GM19438 (cell line): ENCODE data around the gene CARS1.

ENCODE experiments used
- ATAC-seq: cut with Tn5 transposase; IDR thresholded peaks from one replicate; pipeline ENCODE4 v1.9.1; 2021; ENCODE audit warnings: low read depth; ENCODE audit not compliant: unreplicated experiment

Gene CARS1

DNA sequence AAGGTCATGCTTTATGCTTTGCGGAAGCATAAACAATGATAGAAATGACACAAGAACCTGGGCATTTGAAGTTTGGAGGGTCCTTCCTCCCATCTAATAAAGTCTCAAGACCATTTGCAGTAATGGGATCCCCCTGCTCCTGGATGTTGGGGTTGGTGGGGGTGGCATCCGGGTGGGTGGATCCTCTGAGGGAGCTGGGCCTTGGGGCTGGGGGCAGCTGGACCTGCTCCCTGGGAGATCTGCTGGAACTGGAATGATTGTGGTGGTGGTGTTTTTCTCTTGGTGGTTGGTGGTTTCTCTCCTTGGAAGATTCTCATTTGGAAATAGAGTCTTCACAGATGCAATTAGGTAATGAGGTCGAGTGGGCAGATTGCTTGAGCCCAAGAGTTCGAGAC is 62.9 kb downstream of the CARS1 start:
- ATAC-seq = no peak

DNA sequence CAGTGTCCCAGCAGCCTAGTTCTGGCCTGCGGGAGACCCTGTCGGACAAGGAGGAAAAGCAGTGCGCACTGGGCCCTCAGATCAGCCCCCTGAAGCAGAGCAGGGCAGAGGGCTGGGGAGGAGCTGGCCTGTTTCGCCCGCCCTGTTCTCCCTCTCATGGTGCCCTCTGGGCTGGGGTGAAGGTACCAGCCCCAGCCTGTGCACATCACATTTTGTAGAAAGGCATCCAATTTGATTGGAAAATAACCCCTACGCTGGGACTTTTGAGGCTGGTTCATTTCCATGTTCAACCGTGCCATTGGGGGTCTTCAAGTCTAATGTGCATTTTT is 64.3 kb downstream of the CARS1 start:
- ATAC-seq = no peak

DNA sequence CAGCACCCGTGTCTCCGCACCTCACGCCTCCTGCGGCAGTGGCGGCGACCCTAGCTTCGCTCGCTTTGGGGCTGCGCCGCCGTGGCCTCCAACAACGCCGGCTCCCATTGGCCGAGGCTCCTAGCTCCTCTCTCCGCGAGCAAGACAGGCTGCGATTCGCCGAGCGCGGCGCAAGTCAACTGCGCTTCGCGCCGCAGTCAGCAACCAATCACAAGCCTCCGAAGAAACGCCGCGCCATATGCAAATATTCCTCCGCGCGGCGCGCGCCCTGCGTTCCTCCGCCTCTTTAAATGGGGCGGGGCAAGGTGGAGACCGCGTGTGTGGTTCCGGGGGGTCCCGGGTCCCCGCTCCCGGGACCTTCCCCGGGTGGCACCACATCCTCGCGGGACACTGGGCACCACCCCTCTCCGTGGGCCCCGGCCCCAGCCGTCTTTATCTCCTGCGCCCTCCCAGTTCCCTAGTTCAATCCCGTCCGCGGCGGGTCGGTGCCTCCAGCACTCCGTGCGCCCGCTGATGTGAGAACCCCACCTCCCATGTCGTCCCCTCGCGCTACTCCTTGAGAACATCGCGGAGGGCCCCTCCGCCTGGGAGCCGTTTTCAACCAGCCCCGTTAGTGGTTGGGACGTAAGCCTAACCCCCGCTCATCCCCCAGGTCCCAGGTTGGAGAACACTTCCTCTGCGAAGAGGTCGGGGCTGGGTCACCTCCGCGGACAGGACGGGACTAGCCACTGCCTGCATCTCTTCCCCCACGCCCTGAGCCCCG is 64.8 kb downstream of the CARS1 start, which contains the start of gene NAP1L4:
Gene NAP1L4, minus strand, starts transcription at position 96 of the 763 bp plus-strand sequence. CDS start 13,109 bp downstream, outside the sequence.
- peak; percentile 86 for ATAC-seq

DNA sequence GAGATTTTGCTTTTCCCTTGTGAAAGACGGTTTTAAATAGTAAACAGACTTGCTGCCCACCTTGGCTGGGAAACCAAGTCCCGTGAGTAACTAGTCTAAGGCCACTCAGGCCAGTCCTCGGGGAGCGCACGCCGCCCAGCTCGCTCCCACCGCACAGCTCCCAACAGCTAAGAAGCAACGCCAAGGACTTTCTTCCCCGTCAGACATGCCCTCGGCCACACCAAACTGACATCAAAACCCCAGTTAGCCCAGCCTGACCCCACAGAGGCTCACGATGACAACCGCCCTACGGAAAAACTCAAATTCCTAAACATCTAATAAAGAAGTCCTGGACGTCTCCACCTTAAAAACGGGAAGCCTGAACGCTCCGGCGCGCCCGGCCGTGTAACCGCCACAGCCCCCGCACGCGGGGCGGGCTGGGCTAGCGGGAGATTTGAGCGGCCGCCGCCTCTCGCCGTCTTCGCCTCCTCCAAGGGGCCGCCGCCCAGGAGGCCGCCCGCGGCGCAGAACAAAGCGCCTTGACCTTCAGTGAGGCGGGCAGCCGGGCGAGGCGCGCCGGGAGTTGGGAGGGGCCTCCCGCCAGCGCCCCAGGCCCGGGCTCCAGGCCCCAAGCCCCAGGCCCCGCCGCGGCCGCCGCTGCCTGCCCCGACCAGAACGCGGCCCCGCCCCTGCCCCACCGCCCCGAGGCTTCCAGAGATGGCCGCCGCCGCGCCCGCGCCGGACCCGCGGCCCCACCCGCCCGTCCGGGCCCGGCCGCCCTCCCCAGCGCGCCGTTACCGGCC is 65.6 kb downstream of the CARS1 start:
- peak; percentile 24 for ATAC-seq

DNA sequence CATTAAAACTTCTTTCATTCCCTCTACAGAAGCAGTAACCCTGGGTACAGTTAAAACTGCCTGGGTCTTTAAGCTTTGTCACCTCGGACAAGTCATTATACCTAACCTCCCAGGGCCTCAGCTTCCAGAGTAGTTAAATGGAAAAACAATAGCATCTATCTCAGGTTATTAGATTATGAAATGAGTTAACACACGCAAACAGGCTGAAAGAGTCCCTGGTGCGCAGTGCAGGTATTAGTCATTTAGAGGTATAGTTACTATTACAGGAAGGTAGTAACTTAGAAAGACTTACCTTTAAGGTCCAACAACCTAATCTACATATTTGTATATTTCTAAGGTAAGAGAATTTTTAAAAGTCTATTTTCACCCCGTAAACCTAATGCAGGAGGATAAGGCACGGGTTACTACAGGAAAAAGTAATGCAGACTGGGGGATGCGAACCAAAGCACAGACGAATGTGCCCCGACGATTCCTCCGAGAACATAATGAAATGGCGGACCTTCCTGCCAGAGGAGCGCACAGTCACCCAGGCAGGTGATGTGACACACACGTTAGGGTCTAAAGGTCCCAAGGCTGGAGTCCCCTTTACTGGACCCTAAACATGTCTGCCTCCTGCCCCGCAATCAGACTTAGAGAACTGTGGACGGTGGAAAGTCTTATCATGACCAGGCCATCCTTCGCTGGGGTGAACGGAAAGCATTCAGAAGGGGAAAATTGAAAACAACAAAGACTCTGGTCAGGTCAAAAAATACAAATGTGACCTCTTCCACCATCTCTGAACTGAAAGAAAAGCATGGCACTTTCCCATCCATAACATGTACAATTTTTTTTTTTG is 66.4 kb downstream of the CARS1 start:
- ATAC-seq = no peak

DNA sequence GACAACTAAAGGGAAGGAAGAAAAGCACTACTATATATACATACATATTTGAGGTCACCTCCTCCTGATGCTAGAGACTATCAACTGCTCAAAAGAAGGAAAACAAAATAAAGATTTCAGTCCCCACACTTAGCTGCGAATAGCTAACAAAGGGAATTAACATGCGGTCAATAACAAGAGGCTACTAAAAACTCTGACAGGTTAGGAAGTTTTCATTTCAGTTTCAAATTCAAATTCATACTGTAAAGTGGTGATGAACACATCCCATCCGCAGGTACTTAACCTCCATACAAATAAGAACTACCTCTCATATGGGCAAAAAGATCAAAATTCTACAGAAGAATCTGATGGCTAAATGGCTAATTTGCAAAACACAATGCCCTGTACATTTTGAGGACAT is 67.7 kb downstream of the CARS1 start:
- no peak for ATAC-seq

DNA sequence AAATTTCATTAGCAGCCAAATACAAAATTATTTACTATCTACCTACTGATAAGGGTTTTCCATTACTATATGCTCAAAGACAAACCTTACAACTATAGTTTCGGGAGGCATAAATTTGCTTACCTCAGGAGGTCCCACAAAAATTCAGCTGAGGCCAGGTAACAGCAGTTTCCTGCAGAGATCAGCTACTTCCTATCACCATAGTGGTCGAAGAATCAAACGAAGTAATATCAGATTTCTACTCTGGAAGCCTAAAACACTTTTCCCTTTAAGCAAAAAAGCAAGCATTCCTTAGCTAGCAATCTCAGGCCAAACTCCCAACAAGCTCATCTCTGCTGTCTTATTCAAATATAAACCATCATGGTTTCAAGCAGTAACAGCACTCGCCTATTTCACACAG is 68.2 kb downstream of the CARS1 start:
- no peak for ATAC-seq

DNA sequence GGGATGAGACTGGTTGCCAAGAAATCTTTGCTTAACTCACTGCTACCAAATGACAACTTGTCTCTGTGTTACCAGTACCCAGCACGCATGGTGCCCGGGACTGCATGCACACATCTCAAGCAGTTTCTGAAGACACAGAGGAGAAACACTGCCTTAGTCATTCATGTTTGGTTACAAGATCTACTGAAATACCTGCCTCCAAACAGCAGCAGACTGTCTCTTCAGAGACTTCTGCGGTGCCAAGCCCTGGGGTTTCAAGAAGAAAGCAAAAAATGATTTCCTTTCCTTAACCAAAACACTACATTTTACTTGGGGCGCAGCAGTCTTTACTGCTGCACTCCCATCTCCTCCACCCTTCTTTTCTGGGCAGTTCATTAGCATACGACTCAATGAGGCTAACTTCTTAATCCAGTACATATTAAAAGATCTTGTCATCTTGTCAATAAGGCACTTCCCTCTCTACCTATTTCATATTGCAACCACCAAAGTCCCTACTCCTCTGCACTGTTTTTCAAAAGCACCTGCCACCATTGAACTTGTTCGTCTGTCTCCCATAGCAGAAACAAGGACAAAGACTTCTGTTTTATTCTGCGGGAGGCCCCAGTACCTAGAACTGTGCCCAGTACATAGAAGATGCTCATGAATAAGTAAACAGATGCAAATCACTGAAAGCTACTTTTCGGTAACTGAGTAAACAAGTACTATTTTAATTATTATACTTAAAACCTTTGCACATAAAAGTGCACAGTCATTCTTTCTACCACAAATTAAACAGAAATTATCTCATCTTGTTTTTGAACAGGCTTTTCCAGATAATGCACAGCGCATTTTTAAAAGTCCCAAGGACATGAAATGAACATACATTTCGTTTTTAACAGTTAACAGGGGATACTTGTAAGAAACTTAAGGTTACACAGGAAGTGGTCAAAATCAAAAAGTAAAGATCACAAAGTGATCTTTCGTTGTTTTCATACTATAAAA is 69.1 kb downstream of the CARS1 start:
- no peak for ATAC-seq

DNA sequence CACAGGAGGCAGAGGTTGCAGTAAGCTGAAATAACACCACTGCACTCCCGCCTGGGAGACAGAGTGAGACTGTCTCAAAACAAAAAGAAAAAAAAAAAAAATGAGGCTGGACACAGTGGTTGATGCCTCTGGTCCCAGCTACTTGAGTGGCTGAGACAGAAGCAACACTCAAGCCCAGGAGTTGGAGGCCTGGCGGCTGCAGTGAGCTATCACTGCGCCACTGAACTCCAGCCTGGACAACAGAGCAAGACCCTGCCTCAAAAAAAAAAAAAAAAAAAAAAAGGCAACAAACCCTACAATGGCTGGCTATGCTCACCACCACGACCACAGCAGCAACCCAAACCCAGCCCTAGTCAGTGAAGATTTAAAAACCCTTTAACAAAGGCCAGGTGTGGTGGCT is 73.3 kb downstream of the CARS1 start:
- ATAC-seq = no peak

DNA sequence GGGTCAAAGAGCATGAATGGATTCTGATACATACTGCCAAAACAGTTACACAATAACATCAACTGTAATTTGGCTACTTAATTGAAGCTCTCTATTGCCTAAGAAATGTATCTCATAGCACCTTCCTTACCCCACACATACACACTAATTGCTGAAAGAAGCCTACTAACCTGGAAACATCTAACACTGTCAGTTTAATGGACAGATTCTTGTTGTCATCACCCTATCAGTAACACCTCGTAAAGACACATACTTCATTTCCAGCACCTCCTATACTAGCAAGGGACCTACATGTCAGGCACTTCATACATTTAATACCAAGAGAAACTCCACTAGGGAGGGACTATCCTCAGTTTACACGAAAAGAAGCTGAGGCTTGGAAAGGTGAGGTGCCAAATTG is 75.0 kb downstream of the CARS1 start:
- ATAC-seq = no peak

DNA sequence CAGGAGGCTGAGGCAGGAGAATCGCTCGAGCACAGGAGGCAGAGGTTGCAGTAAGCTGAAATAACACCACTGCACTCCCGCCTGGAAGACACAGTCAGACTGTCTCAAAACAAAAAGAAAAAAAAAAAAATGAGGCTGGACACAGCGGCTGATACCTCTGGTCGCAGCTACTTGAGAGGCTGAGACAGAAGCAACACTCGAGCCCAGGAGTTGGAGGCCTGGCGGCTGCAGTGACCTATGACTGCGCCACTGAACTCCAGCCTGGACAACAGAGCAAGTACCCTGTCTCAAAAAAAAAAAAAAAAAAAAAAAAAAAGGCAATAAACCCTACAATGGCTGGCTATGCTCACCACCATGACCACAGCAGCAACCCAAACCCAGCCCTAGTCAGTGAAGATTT is 76.1 kb downstream of the CARS1 start:
- ATAC-seq = no peak

DNA sequence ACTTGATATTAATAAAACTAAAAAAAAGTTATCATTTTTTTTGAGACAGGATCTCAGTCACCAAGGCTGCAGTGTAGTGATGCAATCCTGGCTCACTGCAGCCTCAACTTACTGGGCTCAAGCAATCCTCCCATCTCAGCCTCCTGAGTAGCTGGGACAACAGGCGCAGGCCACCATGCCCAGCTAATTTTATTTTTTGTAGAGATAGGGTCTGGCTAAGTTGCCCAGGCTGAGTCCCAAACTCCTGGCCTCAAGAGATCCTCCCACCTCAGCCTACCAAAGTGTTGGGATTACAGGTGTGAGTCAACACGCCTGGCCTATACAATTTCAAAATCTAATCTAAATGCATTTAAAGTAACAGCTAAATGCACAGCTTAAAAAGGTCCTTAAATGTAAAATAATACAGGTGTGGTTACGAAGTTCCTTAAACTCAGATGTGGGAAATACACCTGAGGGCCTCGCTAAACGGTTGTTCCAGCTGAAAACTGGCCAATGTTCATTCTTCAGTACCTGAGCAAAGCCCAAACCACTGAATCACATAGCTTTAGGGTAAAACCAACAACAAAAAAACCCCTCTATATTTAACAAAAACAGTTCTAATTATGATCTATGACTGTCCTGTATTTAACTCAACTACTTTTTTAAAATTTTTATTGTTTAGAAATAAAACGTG is 76.9 kb downstream of the CARS1 start:
- no peak for ATAC-seq

DNA sequence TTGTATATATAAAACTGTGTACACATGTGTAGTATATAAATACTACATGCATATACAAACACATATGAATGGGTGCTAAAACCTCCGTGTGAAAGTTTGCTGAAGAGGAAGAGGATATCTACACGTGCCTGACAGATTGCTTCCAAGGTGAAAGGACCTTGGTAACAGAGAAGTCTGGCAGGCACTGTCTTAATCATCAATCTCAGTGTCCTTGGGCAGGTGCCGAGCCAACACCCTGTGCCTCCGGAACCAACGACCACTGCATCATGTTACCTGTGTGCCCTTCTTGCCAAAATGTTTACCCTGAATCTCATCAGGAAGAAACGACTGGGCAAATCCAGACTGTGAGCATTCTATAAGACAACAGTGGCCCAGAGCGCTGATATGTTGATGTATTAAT is 80.1 kb downstream of the CARS1 start:
- no peak for ATAC-seq

DNA sequence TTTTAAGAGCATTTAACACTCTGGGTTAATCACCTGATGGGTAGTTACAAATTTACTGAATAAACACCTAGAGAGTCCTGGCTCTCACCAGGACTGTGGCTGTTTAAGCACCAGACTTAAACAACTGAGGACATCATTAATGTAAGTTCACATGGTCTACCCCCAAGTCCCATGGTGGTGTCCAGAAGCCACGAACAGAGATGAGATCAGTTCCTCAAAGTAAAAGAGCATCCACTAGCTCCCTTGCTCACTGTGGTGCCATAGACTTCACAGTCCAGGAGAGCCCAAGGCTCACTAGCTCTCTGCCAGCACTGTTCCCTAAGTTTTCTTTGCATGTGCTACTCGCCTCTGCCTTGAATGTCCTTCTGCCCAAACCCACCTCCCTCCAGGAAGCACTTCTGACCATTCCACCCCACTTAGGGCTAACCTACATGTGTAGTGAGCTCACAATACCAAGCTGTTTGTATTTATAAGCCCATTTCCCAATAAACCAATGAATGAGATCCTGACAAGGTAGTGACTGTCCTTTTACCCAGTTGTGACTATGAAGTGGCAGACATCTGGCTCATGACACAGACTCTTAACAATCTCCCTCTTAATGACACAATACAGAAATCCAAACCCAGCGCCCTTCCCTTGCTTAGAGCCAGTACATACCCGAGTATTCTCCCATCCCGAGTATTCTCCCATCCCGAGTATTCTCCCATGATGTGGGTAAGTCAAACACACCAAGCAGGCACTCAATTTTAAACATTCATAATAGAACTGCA is 80.7 kb downstream of the CARS1 start:
- no peak for ATAC-seq

DNA sequence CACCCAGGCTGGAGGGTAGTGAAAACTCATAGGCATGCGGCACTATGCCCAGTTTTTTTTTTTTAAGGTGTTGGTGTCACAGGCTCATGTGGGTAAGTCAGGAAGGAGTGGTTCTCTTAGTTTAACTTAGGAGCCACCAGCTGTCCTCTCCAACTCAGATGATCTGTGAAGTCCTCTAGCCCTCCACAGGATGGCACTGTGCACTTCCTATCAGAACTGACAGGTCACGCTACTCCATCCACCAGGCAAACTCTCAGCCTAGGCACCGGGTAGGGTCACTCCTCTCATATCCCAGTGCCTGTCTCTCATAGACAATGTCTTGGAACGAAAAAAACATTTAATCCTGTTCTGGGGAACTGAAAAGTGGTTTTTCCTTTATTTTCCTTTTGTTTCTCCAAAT is 81.6 kb downstream of the CARS1 start:
- no peak for ATAC-seq

DNA sequence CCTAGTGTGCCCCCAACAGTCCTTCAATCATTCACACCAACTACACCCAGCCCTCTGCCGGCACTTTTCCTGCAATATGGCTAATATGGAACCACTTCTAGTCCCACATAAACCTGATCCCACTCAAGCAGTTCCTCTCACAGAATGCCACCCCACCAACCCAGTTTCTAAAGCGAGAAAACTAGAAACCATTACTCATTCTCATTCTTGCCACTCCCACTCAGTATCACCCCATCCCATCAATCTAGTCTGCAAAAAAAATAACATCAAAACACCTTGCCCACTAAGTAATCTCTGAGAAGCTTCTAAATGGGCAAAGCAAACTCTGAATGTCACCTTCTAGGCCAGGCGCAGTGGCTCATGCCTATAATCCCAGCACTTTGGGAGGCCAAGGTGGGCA is 83.0 kb downstream of the CARS1 start:
- ATAC-seq = no peak

DNA sequence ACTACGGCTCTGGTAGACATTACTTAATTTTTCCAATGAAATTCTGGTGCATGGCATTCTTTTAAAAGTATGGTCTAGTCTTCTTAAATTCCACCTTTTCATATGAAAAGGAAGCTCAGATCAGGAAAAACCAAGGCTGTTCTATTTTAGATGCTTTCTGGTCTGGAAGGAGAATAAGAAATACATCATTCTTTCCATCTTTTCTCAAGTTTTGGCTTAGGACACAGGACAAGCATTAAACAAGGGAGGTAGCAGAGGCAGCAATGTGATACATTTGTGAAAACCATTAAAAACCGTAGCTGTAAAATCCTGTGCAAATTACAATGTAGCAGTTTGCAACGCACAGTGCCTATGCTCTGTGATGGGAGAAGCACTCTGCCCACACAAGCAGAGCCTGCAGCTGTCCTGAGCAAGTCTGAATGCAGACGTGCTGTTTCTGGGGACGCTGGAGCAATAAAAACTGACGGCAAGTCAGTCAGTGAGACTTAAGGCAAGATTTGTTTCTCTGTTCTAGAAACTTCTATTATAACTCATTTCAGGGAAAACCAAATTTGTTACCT is 88.8 kb downstream of the CARS1 start:
- ATAC-seq = no peak

DNA sequence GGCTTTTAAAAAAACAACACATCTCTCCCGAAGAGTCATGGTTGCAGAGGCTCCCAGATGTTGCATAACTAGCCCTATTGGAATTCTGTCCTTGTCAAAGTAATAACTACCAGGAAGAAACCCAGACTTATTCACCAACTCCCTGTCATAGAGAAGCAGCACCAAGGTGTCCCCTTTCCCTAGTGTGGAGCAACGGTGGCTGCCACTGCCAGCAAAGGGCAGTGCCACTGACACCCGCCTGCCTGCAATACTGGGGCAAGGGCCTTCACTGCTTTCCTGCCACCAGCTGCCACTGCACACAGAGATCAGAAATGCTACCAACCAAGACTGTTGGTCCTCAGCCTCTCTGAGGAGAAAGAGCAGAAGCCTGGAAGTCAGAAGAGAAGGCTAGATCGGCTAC is 92.4 kb downstream of the CARS1 start:
- ATAC-seq = no peak

DNA sequence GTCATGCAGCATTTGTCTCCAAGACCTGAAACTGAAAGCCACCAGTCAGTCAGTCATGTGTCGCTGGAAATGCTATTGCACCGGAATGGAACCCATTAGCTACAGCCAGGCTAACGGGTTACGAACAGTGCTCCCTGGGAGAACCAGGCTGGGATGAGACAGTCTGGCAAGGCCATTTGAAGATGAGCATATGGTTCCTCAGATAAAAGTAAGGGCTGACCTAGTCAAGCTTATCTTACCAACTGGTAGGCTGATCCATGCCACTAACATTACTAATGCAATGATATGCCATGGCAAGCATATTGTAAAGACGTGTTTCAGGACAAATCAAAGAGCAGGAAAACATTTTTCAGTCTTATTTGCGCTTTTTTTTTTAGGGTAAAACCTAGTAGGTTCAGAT is 93.5 kb downstream of the CARS1 start:
- no peak for ATAC-seq
